Measurements from ENCODE around the gene RTN4. TPM values are rescaled to one million over a fixed set of nuclear protein-coding genes. Genes with fewer than 3 reads are reported as not detected.

The RTN4 gene, protein sequence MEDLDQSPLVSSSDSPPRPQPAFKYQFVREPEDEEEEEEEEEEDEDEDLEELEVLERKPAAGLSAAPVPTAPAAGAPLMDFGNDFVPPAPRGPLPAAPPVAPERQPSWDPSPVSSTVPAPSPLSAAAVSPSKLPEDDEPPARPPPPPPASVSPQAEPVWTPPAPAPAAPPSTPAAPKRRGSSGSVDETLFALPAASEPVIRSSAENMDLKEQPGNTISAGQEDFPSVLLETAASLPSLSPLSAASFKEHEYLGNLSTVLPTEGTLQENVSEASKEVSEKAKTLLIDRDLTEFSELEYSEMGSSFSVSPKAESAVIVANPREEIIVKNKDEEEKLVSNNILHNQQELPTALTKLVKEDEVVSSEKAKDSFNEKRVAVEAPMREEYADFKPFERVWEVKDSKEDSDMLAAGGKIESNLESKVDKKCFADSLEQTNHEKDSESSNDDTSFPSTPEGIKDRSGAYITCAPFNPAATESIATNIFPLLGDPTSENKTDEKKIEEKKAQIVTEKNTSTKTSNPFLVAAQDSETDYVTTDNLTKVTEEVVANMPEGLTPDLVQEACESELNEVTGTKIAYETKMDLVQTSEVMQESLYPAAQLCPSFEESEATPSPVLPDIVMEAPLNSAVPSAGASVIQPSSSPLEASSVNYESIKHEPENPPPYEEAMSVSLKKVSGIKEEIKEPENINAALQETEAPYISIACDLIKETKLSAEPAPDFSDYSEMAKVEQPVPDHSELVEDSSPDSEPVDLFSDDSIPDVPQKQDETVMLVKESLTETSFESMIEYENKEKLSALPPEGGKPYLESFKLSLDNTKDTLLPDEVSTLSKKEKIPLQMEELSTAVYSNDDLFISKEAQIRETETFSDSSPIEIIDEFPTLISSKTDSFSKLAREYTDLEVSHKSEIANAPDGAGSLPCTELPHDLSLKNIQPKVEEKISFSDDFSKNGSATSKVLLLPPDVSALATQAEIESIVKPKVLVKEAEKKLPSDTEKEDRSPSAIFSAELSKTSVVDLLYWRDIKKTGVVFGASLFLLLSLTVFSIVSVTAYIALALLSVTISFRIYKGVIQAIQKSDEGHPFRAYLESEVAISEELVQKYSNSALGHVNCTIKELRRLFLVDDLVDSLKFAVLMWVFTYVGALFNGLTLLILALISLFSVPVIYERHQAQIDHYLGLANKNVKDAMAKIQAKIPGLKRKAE
- total RNA-seq (100 to 1,000 TPM; 311 to 357 TPM), polyA plus RNA-seq (100 to 1,000 TPM; 125 to 163 TPM)
- long read RNA-seq, donor 1, transcript RTN4-204 (8 exons, 2,390 nt), result minor isoform, 5 of 140 reads
- long read RNA-seq, donor 1, transcript RTN4-201 (7 exons, 2,333 nt), result major isoform, 48 of 140 reads
- long read RNA-seq, donor 1, partial matches to known transcripts, result 70 of 140 reads
- long read RNA-seq, donor 1, other reads (novel, unspliced or antisense), result 14 of 140 reads
- long read RNA-seq, donor 2, transcript RTN4-204 (8 exons, 2,390 nt), result minor isoform, 7 of 235 reads
- long read RNA-seq, donor 2, transcript RTN4-201 (7 exons, 2,333 nt), result major isoform, 132 of 235 reads
- long read RNA-seq, donor 2, partial matches to known transcripts, result 83 of 235 reads
- long read RNA-seq, donor 2, other reads (novel, unspliced or antisense), result 12 of 235 reads

DNA sequence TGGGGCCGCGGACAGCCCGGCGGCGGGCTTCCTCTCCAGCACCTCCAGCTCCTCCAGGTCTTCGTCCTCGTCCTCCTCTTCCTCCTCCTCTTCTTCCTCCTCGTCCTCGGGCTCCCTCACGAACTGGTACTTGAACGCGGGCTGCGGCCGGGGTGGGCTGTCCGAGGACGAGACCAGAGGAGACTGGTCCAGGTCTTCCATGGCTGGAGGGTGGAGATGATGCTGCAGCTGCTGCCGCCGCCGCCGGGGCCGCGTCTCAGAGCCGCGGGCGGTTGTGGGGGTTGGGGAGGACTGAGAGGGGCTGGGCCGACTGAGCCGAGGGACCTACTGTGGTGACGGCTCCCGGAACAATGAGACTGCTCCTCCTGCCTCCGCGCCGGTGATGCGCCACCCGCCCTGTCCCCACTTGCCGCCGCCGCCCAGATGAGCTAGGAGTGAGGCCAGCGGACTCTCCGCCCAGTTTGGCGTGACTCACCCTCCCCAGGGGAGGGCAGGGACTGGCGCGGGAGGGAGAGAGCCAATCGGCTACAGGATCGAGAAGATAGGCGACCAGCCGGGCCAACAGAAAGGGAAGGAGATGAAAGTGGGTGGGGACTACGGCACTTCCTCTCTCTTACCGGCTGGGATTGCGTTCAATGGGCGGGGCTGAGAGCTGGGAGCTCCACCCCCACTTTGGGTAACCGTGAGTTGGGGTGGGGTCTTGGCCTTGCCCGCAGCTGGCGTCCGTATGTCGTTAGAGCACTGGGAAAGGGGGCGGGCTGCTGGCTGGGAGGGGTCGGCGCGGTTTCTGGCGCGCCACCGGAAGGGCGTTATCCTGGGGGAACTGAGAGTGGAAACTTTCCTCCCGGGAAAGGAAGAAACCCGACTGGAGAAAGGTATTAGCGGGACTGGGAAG lies at the start of gene RTN4:
Gene RTN4 (minus strand): TSS at position 352 of the 895 bp plus-strand sequence. CDS start 151 bp downstream, at position 201.
- Histone ChIP-seq H3K27ac (ENCODE audit: low read depth in 1 of 2, low read length in 2 of 2) (peak within 1 kb of the TSS; percentile 90 to 91), H3K4me1 (ENCODE audit: control insufficient read depth in 1 of 2, insufficient read depth in 2 of 2, low read length in 2 of 2) (no peaks in the 10 kb centered on the region), H3K4me3 (ENCODE audit: low read length in 2 of 2) (peak within 1 kb of the TSS; percentile 85 to 95), H3K27me3 (ENCODE audit: control insufficient read depth in 1 of 2, insufficient read depth in 2 of 2, low read length in 1 of 2) (no peaks in the 10 kb centered on the region), H3K9me3 (ENCODE audit: control insufficient read depth, low read length) (no peaks in the 10 kb centered on the region), H3K36me3 (ENCODE audit: control insufficient read depth in 1 of 2, insufficient read depth in 2 of 2, low read length in 1 of 2) (no peaks in the 10 kb centered on the region)
- intact Hi-C loops (cut with DNase I), result loop anchor here (2.0 to 5.0 kb wide), 2 partner anchors 47 to 48 kb away; no protein-coding TSS in a partner anchor
- DNase-seq, result peak; percentile 99
- peak; percentile 95 for ATAC-seq (ENCODE audit: low FRiP score)
- 1% methylated on average over 52 to 66 of the region's 66 CpGs for WGBS, 2 donors

DNA sequence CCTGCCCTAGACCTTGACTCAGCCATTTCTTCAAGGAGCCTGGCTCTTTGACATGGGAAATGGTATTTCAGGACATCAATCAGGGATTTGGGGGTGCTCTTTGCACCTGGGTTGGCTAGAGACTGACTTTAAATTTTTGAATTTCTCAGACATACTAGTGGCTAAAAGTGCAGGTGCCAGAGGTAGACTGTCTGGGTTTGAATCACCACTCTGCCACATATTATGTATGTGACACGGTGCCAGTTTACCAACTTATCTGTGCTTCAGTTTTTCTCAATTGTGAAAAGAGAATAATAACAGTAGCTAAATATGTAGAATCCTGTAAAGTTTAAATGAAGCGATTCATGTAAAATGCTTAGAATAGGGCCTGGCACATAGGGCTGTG lies 49.2 kb upstream of the RTN4 start:
- Histone ChIP-seq H3K36me3 (ENCODE audit: control insufficient read depth in 1 of 2, insufficient read depth in 2 of 2, low read length in 1 of 2) (no peaks in the 10 kb centered on the region), H3K4me3 (ENCODE audit: low read length in 2 of 2) (no peak overlapping the region), H3K9me3 (ENCODE audit: control insufficient read depth, low read length) (no peaks in the 10 kb centered on the region), H3K27ac (ENCODE audit: low read depth in 1 of 2, low read length in 2 of 2) (peak overlapping the region; percentile 74 to 99), H3K27me3 (ENCODE audit: control insufficient read depth in 1 of 2, insufficient read depth in 2 of 2, low read length in 1 of 2) (no peaks in the 10 kb centered on the region), H3K4me1 (ENCODE audit: control insufficient read depth in 1 of 2, insufficient read depth in 2 of 2, low read length in 2 of 2) (peaks cover 5 to 6% of the 10 kb centered on the region in 2 donors)
- WGBS, 2 donors, result 32 to 34% methylated on average over 2 of the region's 2 CpGs
- ATAC-seq (ENCODE audit: low FRiP score) (no peak), DNase-seq (no peak)
- intact Hi-C loops (cut with DNase I), result loop anchor here (2.0 to 5.0 kb wide), 3 partner anchors 47 to 58 kb away; partner anchors contain the start of gene RTN4 (in 2 of the 2)

DNA sequence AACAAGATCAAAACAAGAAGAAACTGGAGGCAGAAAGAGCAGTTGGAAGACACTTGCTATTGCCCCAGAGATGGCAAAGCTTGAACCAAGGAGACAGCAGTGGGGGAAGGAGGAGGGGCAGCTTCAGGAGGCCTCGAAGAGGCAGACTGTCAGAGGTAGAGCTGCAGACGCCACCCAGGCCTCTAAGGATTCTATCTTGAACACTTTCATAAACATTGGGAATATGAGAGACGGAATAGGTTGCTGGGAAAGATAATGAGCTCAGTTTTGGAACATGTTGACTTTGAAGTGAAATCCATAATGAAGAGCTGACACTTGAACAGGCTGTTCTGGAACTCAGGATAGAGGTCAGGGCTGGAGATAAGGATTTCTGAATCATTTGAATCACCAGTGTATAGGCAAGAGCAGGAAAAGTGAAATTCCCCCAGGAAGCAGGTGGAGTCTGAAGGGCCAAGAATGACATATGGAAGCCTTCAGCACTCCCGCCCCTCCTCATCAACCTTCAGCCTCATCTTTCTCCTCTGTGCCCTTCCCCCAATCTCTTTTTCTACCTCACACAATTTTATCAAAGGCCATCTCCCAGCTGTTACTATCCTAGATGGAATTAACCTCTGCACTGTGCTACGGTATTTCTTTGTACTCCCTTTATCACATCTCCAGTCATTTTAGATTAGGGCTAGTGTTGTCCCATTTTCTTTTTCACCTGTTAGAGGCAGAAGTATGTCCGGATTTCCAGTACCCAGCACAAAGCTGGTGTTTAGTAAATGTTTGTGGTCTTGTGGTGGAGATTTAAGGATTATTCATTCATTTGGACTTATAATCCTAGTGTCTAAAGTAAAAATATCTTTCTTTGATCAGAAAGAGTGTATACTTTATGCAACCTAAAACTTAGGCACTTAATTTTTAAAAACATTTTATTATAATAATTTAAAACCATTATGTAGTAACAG lies 47.5 kb upstream of the RTN4 start:
- Histone ChIP-seq H3K27ac (ENCODE audit: low read depth in 1 of 2, low read length in 2 of 2) (peak overlapping the region in 1 of 2 donors; percentile 7), H3K4me3 (ENCODE audit: low read length in 2 of 2) (no peak overlapping the region), H3K27me3 (ENCODE audit: control insufficient read depth in 1 of 2, insufficient read depth in 2 of 2, low read length in 1 of 2) (no peaks in the 10 kb centered on the region), H3K9me3 (ENCODE audit: control insufficient read depth, low read length) (no peaks in the 10 kb centered on the region), H3K4me1 (ENCODE audit: control insufficient read depth in 1 of 2, insufficient read depth in 2 of 2, low read length in 2 of 2) (peaks cover 4 to 5% of the 10 kb centered on the region in 2 donors), H3K36me3 (ENCODE audit: control insufficient read depth in 1 of 2, insufficient read depth in 2 of 2, low read length in 1 of 2) (no peaks in the 10 kb centered on the region)
- ATAC-seq (ENCODE audit: low FRiP score) (peak; percentile 30), DNase-seq (no peak)
- intact Hi-C loops (cut with DNase I), result loop anchor here (2.0 to 5.0 kb wide), 3 partner anchors 45 to 60 kb away; partner anchors contain the start of gene RTN4 (in 2 of the 2)
- WGBS, 2 donors, result 67 to 69% methylated on average over 6 of the region's 6 CpGs

DNA sequence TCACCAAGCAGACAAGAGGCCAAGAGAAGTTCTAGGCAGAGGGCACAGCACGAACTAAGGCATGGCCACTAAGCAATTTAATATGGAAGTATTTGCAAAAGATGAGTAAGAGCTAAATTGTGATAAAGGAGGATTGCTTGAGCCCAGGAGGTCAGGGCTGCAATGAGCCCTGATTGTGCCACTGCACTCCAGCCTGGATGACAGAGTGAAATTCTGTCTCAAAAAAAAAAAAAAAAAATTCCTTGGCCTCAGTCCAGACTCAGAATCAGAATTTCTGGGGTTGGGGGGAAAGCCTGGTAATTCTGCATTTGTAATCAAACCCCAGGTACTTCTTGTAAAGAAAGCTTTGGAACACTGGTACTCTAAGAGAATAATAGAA lies 46.8 kb upstream of the RTN4 start:
- Histone ChIP-seq H3K9me3 (ENCODE audit: control insufficient read depth, low read length) (no peaks in the 10 kb centered on the region), H3K27ac (ENCODE audit: low read depth in 1 of 2, low read length in 2 of 2) (peak overlapping the region in 1 of 2 donors; percentile 61), H3K27me3 (ENCODE audit: control insufficient read depth in 1 of 2, insufficient read depth in 2 of 2, low read length in 1 of 2) (no peaks in the 10 kb centered on the region), H3K4me3 (ENCODE audit: low read length in 2 of 2) (no peak overlapping the region), H3K4me1 (ENCODE audit: control insufficient read depth in 1 of 2, insufficient read depth in 2 of 2, low read length in 2 of 2) (peaks cover 4 to 5% of the 10 kb centered on the region in 2 donors), H3K36me3 (ENCODE audit: control insufficient read depth in 1 of 2, insufficient read depth in 2 of 2, low read length in 1 of 2) (no peaks in the 10 kb centered on the region)
- intact Hi-C loops (cut with DNase I), result loop anchor here in 1 of 2 donors (5.0 kb wide), 2 partner anchors 45 to 60 kb away; partner anchors contain the start of gene RTN4
- no peak for ATAC-seq (ENCODE audit: low FRiP score)
- no peak for DNase-seq
- WGBS, 2 donors, result 58 to 70% methylated on average over 1 of the region's 1 CpG

DNA sequence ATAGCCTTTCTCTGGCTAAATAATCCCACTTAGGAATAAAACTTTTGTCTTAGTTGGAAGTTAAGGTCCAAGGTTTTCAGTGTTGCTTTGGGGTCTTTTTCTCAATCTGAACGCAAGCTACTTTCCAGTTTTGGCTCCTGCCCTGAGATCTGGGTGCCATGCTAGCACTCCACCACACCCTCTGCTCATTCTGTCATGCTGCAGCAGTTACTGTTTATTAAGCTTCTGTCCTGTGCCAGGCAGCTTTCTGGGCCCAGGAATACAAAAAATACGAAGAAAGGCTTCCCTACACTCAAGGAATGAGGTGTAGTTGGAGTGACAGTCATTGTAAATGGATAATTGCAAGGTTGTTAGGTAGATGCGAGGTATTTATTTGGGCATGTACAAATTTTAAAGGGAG lies 46.3 kb upstream of the RTN4 start:
- Histone ChIP-seq H3K27ac (ENCODE audit: low read depth in 1 of 2, low read length in 2 of 2) (peak overlapping the region in 1 of 2 donors; percentile 61), H3K27me3 (ENCODE audit: control insufficient read depth in 1 of 2, insufficient read depth in 2 of 2, low read length in 1 of 2) (no peaks in the 10 kb centered on the region), H3K36me3 (ENCODE audit: control insufficient read depth in 1 of 2, insufficient read depth in 2 of 2, low read length in 1 of 2) (no peaks in the 10 kb centered on the region), H3K4me1 (ENCODE audit: control insufficient read depth in 1 of 2, insufficient read depth in 2 of 2, low read length in 2 of 2) (peaks cover 4 to 5% of the 10 kb centered on the region in 2 donors), H3K9me3 (ENCODE audit: control insufficient read depth, low read length) (no peaks in the 10 kb centered on the region), H3K4me3 (ENCODE audit: low read length in 2 of 2) (no peak overlapping the region)
- 74 to 75% methylated on average over 3 of the region's 3 CpGs for WGBS, 2 donors
- no peak for ATAC-seq (ENCODE audit: low FRiP score)
- intact Hi-C loops (cut with DNase I), result loop anchor here in 1 of 2 donors (5.0 kb wide), 2 partner anchors 44 to 61 kb away; partner anchors contain the start of gene RTN4
- DNase-seq, result no peak

DNA sequence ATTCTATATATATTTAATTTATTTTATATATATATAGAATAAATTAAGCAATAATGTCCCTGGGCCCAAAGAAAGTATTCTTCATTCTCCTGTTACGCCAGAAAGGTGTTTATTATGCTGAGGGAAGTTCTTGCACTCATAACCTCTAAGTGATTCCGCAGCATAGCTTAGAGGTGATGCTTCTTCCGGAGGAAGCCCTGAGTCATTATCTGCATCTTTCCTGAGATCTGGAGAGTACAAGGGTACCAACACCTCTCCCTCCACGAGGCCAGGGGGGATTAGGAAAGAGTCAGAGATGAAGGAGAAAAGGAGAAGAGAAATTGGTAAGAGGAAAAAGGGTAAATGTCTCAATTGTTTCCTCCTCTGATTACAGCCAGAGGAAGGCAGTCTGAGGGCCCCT lies 43.1 kb upstream of the RTN4 start:
- H3K4me1 ChIP-seq (ENCODE audit: control insufficient read depth in 1 of 2, insufficient read depth in 2 of 2, low read length in 2 of 2), result no peaks in the 10 kb centered on the region
- intact Hi-C loops (cut with DNase I), result no loop called here
- ATAC-seq (ENCODE audit: low FRiP score) (no peak), DNase-seq (no peak)
- no peaks in the 10 kb centered on the region for H3K27me3 ChIP-seq (ENCODE audit: control insufficient read depth in 1 of 2, insufficient read depth in 2 of 2, low read length in 1 of 2)
- H3K27ac ChIP-seq (ENCODE audit: low read depth in 1 of 2, low read length in 2 of 2), result no peak overlapping the region
- no peak overlapping the region for H3K4me3 ChIP-seq (ENCODE audit: low read length in 2 of 2)
- WGBS, 2 donors, result 83 to 87% methylated on average over 4 of the region's 4 CpGs
- no peaks in the 10 kb centered on the region for H3K9me3 ChIP-seq (ENCODE audit: control insufficient read depth, low read length)
- H3K36me3 ChIP-seq (ENCODE audit: control insufficient read depth in 1 of 2, insufficient read depth in 2 of 2, low read length in 1 of 2), result no peaks in the 10 kb centered on the region

Measured in aorta (tissue), 5 donors.